GM18873 (cell line): ENCODE data around the gene CTTNBP2NL.
"Not testable (repeated sequence)": the region's sequence is repeated elsewhere in the genome, so short reads cannot be mapped to it uniquely, and the experiment has no call there.

ENCODE experiments used
- ATAC-seq: cut with Tn5 transposase; IDR thresholded peaks from one replicate; pipeline ENCODE4 v1.9.1; 2021; ENCODE audit warnings: mild to moderate bottlenecking, moderate library complexity, moderate number of reproducible peaks; ENCODE audit not compliant: unreplicated experiment, low FRiP score

The CTTNBP2NL gene

GRCh38 chr1:112417271-112417670, 21.3 kb downstream of the CTTNBP2NL start:
- ATAC-seq = no peak

DNA sequence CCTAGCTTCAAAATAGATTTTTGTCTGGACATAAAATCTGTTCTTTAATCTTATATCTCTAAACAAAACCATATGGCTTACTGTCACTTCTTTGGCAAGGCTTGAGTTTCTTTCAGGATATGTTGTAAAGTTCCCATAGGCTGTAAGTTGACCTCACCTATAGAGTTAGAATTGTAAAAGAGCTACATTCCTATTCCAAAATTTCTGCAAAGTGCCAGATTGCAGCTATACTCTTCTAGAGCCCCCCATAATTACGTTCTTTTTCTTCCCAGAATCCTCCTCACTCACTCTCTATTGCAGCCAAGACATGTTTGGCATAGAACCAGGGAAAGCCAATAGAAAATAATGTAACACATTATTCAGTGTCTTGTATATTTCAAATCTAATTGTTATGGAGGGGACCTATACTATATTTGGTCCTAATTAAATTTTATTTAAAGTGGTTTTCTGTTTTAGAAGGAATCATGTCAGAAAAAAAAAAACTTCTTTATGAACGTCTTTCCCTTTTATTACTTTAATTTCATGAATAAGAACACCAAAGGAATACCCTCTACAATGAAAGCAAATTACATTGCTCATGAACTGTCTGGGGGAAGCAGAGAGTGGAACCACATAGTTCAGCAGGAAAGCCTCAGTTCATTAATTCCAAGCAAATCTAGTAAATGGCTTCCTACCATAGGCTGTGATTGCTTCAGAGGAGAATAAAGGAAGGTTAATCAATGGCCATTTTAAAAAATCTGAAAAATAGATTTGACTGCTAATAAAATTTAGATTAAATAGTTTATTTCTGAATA, 22.3 kb downstream of the CTTNBP2NL start:
- no peak for ATAC-seq

DNA sequence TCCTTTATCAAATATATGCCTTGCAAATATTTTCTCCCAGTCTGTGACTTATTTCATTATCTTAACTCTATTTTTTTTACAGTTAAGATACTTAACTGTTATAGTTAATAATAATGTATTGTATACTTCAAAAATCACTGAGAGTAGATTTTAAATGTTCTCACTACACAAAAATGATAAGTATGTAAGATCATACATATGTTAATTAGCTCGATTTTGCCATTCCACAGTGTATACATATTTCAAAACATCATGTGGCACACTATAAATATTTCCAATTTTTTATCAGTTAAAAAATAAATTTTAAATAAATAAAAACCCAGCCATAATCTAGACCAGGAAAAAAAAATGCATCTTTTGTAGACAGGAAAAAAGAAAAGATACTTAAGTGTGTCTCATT, 27.2 kb downstream of the CTTNBP2NL start:
- ATAC-seq = no peak

- not testable (repeated sequence) for ATAC-seq
These were observed 27.7 kb downstream of the CTTNBP2NL start for GRCh38 chr1:112423666-112424065.

- no peak for ATAC-seq
These were observed 33.7 kb downstream of the CTTNBP2NL start for GRCh38 chr1:112429749-112430148.

DNA sequence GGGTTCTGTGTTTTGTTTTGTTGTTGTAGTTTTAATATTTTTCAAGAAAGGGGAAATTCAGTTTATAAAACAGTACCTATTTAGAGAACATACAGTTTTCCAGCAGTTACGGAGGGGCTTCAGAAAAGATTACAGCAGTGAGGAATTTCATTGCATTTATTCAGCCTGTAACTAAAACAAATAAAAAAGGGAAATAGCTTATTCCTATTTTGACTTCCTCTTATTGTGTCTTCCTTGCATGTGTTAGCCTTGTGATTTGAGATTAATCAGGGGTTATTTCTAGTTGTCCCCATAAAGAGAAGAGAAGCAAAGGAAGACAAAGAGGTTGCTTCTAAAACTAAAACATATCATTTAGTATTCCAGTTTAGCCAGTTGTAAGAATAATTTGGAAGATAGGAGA, 35.0 kb downstream of the CTTNBP2NL start:
- ATAC-seq = no peak

- ATAC-seq = no peak
These were observed 39.4 kb downstream of the CTTNBP2NL start for GRCh38 chr1:112435448-112435847.

- ATAC-seq = no peak
These were observed 40.6 kb downstream of the CTTNBP2NL start for GRCh38 chr1:112436384-112437156.

DNA sequence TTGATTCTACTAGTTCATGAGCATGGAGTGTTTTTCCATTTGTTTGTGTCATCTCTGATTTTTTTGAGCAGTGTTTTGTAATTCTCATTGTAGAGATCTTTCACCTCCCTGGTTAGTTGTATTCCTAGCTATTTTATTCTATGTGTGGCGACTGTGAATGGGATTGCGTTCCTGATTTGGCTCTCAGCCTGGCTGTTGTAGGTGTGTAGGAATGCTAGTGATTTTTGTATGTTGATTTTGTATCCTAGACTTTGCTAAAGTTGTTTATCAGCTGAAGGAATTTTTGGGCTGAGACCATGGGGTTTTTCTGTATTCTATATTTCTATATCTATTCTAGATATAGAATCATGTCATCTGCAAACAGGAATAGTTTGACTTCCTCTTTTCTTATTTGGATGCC, 42.1 kb downstream of the CTTNBP2NL start:
- not testable (repeated sequence) for ATAC-seq

DNA sequence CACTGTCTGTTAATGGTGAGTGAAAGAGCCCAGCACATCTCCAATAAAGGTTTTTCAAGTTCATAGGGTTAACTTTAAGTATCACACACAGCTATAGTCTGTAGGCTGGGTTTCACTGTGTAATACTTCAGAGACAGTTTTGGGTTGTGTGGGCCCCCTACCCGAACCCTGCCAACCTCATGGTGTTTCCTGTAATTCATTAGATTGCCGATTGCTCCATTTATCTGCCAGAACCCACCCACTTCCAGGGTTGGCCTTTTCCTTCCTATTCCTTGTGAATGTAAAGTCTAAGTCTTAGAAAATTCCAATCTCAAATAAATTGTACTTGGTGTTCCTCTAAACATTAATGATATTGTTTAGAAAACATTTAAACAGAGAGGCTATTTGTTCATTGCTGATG, 43.6 kb downstream of the CTTNBP2NL start:
- no peak for ATAC-seq

DNA sequence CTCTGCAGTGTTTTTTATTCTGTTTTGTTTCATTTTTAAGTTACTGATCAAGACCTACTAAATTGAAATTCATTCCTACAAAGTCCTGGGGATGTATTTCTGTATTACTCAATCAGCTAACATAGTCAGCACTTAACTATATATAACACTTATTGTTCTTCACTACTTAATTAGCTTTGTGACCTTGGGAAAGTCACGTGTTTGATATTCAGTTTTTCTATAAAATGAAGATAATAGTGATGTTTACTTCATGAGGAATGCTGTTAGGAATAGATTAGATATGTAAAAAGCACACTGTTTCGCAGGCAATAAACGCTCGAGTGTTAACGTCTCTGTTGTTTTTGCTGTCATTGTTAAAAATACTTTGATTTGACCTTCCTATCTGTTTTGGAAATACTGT, 44.6 kb downstream of the CTTNBP2NL start:
- no peak for ATAC-seq

DNA sequence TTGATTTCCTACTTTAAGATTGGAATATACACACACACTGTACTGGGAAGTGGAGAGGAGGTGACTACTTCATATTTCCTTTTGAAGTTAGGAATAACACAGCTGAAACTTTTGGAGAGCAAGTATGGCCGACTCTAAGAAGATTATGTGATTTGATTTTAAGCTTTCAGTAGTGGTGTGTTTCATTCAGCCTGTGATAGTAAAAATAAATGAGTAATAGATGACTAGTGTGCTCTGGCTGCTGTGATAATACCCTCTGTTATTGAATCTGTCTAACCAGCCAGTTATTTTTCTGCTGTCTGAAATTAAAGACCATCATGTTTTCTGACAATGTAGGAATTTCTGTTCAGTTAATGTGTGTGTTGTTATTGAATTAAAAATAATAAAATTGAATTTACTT, 48.3 kb downstream of the CTTNBP2NL start:
- no peak for ATAC-seq

DNA sequence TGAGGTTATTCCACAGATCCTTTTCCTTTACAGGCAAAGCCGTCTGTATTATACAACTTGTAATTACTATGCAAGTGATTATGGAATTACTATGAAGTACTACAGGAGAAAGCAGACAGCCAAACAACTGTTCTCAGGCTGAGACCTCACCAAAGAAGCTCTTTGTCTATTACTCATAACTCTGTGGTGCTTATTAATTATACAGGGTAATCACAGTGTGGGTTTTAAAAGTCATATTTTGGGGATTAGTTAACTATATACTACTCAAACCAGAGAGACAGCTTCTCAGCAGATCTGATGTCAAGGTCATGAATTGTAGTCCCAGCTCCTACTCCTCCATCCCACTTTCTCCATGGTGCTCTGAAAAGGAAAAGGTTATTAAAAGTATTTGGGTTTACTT, 49.6 kb downstream of the CTTNBP2NL start:
- no peak for ATAC-seq

- no peak for ATAC-seq
These were observed 50.4 kb downstream of the CTTNBP2NL start for GRCh38 chr1:112446411-112446810.

GRCh38 chr1:112448904-112449629, 53.1 kb downstream of the CTTNBP2NL start:
- ATAC-seq = no peak

- no peak for ATAC-seq
These were observed 53.6 kb downstream of the CTTNBP2NL start for GRCh38 chr1:112449630-112449983.

- no peak for ATAC-seq
These were observed 54.8 kb downstream of the CTTNBP2NL start for GRCh38 chr1:112450773-112451172.

- not testable (repeated sequence) for ATAC-seq
These were observed 55.3 kb downstream of the CTTNBP2NL start for GRCh38 chr1:112451301-112451700.

DNA sequence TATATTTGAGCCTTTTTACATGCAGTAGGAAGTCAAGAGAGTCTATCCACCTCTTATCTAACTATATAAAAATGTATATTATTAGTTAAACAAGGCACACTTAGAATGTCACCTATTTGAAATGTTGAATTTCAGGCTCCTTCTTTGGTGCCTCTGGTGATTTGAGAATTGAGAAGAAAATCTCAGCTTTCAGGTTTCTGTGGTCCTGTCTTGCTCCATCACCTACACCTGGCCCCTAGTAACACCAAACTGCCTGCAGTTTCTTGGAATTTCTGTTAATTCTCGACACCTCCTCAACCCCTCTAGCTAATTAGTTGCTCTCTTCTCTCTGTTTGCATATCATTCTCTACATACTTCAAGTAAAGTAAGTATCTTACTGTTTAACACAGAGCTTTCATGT, 57.9 kb downstream of the CTTNBP2NL start:
- ATAC-seq = no peak

DNA sequence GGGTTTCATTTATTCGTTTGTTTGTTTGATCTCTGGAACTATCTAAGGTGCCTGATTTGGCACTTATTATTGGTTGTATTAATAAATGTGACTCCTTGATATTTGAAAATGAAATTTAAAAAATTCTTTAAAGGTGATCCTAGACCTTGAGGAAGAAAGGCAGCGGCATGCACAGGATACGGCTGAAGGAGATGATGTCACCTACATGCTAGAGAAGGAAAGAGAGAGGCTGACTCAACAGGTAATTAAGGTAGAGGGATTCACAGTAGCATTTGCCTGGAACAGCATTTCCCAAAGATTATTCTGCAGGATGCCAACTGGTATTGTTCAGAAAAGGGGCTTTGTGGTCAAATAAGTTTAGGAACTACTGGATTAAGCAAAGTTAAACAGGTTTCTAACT, 58.3 kb downstream of the CTTNBP2NL start:
- no peak for ATAC-seq

DNA sequence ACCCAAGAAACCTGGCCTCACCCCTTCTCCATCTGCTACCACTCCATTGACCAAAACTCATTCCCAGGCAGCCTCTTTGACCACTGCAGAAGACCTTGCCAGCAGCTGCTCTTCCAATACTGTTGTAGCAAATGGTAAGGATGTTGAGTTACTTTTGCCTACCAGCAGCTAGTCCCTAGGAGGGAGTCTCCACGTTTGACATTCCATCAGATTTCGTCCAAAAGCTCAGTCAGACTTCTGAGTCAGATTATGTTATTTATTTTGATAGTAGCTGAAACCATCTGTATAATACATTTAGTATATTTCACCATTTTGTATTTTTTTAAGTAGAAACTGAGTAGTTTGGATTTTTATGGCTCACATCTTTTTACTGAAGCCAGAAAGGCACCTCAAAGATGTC, 61.2 kb downstream of the CTTNBP2NL start:
- no peak for ATAC-seq
